HG03280 (cell line): ENCODE data around the gene NBR1.
A peak's percentile ranks its signal among the peaks of the same experiment; 100 is the strongest.
"Not testable (repeated sequence)": the region's sequence is repeated elsewhere in the genome, so short reads cannot be mapped to it uniquely, and the experiment has no call there.

Experiments
- ATAC-seq: cut with Tn5 transposase; IDR thresholded peaks from one replicate; pipeline ENCODE4 v1.9.1; 2021; ENCODE audit warnings: mild to moderate bottlenecking, moderate library complexity; ENCODE audit not compliant: unreplicated experiment

Gene NBR1, protein sequence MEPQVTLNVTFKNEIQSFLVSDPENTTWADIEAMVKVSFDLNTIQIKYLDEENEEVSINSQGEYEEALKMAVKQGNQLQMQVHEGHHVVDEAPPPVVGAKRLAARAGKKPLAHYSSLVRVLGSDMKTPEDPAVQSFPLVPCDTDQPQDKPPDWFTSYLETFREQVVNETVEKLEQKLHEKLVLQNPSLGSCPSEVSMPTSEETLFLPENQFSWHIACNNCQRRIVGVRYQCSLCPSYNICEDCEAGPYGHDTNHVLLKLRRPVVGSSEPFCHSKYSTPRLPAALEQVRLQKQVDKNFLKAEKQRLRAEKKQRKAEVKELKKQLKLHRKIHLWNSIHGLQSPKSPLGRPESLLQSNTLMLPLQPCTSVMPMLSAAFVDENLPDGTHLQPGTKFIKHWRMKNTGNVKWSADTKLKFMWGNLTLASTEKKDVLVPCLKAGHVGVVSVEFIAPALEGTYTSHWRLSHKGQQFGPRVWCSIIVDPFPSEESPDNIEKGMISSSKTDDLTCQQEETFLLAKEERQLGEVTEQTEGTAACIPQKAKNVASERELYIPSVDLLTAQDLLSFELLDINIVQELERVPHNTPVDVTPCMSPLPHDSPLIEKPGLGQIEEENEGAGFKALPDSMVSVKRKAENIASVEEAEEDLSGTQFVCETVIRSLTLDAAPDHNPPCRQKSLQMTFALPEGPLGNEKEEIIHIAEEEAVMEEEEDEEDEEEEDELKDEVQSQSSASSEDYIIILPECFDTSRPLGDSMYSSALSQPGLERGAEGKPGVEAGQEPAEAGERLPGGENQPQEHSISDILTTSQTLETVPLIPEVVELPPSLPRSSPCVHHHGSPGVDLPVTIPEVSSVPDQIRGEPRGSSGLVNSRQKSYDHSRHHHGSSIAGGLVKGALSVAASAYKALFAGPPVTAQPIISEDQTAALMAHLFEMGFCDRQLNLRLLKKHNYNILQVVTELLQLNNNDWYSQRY

GRCh38 chr17:43170766-43171585 is at the start of gene NBR1:
NBR1 (plus strand) TSS chr17:43171214; CDS start chr17:43175800, 4,586 bp downstream.
- ATAC-seq, result peak; percentile 81

GRCh38 chr17:43125133-43125966 is 45.7 kb upstream of the NBR1 start, which contains the start of gene BRCA1:
BRCA1 (minus strand) TSS chr17:43125364; CDS start chr17:43124096, 1,268 bp downstream.
- ATAC-seq, result peak; percentile 96

DNA sequence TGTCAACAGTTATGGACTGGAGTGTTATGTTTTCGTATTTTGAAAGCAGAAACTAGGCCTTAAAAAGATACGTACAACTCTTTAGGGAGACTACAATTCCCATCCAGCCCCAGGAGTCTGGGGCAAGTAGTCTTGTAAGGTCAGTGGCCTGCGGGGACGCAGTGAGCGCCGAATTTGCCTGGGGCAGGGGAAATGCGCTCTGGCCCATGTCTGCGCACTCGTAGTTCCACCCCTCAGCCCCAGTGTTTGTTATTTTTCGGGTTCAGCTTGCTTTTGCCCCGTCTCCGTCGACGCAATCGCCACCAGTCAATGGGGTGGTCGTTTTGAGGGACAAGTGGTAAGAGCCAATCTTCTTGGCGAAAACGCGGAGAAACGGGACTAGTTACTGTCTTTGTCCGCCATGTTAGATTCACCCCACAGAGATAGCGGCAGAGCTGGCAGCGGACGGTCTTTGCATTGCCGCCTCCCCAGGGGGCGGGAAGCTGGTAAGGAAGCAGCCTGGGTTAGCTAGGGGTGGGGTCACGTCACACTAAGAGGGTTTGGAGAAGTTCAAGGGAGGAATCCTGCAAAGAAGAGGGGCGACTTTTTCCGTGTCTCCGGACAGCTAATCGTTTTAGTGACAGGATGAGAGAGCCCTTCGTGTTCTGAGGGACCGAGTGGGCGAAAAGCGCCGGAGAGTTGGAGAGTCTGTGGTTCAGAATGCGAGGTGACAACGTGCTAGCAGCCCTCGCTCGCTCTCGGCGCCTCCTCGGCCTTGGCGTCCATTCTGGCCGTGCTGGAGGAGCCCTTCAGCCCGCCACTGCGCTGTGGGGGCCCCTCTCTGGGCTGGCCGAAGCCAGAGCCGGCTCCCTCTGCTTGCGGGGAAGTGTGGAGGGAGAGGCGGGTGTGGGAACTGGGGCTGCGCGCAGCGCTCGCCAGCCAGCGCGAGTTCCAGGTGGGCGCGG is 44.8 kb upstream of the NBR1 start:
- ATAC-seq, result no peak

DNA sequence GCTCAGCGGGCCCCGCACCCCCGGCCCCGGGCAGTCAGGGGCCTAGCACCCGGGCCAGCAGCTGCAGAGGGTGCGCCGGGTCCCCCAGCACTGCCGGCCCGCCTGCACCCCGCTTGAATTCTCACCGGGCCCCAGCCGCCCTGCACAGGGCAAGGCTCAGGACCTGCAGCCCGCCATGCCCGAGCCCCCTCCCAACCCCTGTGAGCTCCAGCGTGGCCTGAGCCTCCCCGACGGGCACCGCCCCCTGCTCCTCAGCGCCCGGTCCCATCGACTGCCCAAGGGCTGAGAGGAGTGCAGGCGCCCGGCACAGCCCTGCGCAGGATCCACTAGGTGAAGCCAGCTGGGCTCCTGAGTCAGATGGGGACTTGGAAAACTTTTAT is 44.1 kb upstream of the NBR1 start:
- ATAC-seq, result no peak

- ATAC-seq, result not testable (repeated sequence)
Measured at GRCh38 chr17:43127333-43127876, 43.6 kb upstream of the NBR1 start.

GRCh38 chr17:43129671-43130010 is 41.4 kb upstream of the NBR1 start:
- ATAC-seq, result no peak

DNA sequence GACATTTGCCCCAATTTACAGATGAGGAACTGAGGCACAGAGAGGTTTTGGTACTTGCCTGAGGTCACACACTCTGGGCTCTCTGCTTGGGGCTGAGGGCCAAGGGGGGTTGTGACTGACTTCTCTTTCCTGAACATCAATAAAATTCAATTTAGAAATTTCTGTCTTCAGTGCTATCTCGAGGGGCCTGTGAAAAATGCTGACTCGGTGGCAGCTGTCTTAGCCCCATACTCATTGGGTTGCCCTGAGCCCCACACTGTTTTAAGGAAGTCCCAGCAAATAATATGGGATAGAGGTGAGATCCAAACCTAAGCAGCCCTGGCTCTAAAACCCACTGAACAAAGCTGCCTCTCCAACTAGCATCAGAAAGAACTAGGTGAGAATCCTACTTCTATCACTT is 38.9 kb upstream of the NBR1 start:
- no peak for ATAC-seq

DNA sequence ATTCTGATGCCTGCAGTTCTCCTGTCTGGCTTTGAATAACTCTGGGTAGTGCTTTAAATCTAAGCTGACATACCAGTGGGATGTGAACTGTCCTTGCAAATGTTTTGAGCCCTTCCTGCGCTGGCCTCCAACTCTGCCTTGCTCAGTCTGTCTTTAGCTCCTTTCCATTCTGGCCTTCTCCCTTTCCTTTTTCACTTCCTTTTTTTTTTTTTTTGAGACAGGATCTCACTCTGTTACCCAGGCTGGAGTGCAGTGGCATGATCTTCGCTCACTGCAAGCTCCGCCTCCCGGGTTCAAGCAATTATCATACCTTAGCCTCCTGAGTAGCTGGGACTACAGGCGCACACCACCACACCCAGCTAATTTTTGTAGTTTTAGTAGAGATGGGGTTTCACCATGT is 37.6 kb upstream of the NBR1 start:
- ATAC-seq, result not testable (repeated sequence)

GRCh38 chr17:43134774-43135453 is 36.1 kb upstream of the NBR1 start:
- no peak for ATAC-seq

DNA sequence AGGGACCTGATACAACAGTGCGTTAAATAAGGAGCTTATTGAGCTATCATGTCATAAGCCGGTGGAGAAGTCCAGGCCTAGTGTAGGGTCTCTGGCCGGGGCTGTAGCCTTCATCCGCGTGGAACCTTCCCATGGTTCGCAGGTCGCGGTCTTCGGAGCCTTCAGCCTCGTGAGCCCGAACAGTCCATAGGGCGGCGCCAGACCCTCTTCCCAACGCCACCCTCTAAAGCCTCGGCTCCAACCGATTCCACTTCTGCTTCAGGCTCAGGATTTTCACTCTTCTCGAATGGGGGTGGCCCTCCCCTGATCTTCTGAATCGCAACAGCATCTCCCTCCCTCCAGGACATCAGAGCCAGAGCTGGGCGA is 35.6 kb upstream of the NBR1 start:
- ATAC-seq, result no peak

DNA sequence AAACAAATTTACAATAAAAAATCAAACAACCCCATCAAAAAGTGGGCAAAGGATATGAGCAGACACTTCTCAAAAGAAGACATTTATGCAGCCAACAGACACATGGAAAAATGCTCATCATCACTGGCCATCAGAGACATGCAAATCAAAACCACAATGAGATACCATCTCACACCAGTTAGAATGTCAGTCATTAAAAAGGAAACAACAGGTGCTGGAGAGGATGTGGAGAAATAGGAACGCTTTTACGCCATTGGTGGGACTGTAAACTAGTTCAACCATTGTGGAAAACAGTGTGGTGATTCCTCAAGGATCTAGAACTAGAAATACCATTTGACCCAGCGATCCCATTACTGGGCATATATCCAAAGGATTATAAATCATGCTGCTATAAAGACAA is 34.4 kb upstream of the NBR1 start:
- not testable (repeated sequence) for ATAC-seq

GRCh38 chr17:43138531-43138930 is 32.5 kb upstream of the NBR1 start:
- not testable (repeated sequence) for ATAC-seq

DNA sequence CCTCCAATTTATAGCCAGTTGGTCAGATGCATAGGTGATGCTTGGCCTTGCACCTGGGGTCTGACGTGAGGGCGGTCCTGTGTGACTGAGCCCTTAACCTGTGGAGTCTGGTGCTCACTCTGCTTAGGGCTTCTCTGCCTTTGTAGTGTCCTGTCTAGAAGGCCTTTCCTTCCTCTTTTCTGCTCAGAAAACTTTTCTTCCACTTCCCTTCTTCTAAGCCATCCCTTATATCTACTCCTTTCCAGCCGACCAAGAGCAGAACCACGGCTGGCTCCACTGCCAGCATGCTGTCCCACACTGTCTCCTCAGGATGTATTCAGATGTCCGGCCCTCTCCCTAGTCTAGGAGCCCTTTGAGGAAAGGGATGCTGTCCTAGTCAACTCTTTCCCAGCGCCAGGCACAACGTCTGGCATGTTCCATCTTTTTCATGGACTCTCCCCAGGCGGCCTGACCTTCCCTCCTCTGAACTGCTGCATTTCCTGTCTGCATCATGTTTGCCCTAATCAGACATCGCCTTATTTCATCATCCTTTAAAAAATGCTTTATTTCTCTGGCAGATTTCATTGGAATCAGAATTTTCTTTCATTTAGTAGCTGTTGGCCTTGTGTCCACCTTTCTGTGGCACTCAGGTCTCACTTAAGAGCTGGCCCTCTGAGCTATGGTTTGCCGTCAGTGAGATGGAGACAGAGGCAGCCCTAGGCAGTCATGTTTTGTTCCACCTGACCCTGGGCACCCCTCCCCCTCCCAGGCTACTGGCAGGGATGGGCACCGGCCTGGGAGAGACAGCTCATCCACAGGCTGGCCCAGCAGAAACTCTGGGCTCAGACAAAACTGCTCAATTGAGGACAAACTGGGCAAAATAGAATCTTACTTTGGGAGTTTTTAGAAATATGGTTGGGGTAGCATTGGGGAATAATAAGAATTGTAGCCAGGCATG is 30.4 kb upstream of the NBR1 start:
- no peak for ATAC-seq

DNA sequence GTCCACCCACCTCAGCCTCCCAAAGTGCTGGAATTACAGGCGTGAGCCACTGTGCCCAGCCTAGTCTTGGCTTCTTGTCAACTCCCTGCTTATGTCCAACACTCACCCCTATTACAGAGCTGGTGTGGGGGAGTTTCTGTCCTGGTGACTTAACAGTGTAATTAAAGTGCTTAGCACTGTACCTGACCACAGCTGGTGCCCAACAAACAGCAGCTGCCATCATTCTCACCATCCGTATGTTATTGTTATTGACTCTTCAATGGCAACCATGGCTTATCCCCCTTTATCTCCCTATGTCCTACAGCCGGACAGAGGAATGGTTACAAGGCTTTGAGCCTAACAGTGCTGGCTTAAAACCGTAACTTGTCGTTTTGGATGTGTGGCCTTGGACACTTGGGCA is 28.9 kb upstream of the NBR1 start:
- ATAC-seq, result no peak

- ATAC-seq, result no peak
Measured at GRCh38 chr17:43143201-43143600, 27.8 kb upstream of the NBR1 start.

DNA sequence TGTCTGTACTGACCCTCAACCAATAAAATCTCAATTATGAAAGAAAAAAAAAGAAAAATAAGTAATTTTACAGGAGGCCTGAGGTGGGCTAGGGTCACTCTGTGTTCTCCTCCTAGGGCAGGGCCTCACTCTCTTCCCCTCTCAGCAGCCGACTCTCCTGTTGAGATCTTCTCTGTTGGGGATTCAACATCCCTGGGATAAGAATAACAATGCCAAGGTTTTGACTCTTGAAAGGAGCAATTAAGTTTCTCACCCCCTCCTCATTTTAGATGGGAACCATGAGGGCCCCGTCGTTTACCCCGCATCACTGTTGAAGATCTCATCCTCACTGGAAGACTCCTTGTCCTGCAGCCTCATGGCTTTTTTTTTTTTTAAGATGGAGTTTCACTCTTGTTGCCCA is 24.4 kb upstream of the NBR1 start:
- ATAC-seq, result no peak

GRCh38 chr17:43151880-43152456 is 19.0 kb upstream of the NBR1 start:
- ATAC-seq, result no peak
